ENCODE results near the gene PTHLH.

DNA sequence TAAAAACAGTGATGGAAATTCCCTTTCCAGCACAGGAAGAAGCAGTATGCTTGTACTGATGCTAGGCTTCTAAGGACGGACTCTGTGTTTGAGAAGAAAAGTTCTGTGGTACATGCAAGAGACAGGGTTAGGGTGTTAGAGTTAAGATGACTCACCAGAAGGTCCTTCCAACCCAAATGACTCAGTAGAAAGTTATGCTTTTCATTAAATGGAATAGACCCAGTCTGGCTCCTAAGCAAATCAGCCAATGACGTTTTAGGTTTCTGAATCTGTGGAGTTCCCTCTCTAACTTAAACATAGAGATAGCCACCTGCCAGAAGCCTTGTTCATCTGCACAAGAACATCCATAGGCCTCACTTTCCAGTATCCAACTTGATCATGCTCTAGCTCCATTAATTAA lies 5.7 kb downstream of the PTHLH start:
- TF ChIP-seq, protein P1, sequence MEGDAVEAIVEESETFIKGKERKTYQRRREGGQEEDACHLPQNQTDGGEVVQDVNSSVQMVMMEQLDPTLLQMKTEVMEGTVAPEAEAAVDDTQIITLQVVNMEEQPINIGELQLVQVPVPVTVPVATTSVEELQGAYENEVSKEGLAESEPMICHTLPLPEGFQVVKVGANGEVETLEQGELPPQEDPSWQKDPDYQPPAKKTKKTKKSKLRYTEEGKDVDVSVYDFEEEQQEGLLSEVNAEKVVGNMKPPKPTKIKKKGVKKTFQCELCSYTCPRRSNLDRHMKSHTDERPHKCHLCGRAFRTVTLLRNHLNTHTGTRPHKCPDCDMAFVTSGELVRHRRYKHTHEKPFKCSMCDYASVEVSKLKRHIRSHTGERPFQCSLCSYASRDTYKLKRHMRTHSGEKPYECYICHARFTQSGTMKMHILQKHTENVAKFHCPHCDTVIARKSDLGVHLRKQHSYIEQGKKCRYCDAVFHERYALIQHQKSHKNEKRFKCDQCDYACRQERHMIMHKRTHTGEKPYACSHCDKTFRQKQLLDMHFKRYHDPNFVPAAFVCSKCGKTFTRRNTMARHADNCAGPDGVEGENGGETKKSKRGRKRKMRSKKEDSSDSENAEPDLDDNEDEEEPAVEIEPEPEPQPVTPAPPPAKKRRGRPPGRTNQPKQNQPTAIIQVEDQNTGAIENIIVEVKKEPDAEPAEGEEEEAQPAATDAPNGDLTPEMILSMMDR (IDR thresholded peaks at IDR 0.05; ENCODE audit: poor library complexity): no peak
- no peak for TF ChIP-seq EZH2 (IDR thresholded peaks at IDR 0.05; ENCODE audit: borderline replicate concordance)
